Measurements from ENCODE around the gene SCYL1. TPM values are rescaled to one million over a fixed set of nuclear protein-coding genes. Genes with fewer than 3 reads are reported as not detected.

SCYL1 gene
- total RNA-seq, 1 donor from 2014 or later: 74.4 TPM

DNA sequence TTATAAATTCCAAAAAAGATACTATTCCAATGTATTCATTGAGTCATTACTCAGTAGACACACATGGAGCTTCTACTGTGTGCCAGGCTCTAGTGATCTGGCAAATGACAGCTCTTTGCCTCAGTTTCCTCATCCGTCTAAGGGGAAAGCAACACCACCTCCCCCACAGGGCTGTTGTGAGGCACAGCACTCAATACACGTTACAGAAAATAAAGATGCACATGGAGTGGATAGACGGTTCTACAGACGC lies 32.6 kb upstream of the SCYL1 start:
- ATAC-seq (no peak), DNase-seq (no peak)
- peaks cover 97% of the 10 kb centered on the region for H3K4me1 ChIP-seq
- intact Hi-C loops (cut with DNase I): no loop called here
- H3K9me3 ChIP-seq: no peaks in the 10 kb centered on the region
- no peaks in the 10 kb centered on the region for H3K36me3 ChIP-seq
- H3K4me3 ChIP-seq: no peak overlapping the region
- TF ChIP-seq, protein P1, sequence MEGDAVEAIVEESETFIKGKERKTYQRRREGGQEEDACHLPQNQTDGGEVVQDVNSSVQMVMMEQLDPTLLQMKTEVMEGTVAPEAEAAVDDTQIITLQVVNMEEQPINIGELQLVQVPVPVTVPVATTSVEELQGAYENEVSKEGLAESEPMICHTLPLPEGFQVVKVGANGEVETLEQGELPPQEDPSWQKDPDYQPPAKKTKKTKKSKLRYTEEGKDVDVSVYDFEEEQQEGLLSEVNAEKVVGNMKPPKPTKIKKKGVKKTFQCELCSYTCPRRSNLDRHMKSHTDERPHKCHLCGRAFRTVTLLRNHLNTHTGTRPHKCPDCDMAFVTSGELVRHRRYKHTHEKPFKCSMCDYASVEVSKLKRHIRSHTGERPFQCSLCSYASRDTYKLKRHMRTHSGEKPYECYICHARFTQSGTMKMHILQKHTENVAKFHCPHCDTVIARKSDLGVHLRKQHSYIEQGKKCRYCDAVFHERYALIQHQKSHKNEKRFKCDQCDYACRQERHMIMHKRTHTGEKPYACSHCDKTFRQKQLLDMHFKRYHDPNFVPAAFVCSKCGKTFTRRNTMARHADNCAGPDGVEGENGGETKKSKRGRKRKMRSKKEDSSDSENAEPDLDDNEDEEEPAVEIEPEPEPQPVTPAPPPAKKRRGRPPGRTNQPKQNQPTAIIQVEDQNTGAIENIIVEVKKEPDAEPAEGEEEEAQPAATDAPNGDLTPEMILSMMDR (IDR thresholded peaks at IDR 0.05): no peak
- H3K27ac ChIP-seq: peak overlapping the region; percentile 100
- H3K27me3 ChIP-seq: no peaks in the 10 kb centered on the region

DNA sequence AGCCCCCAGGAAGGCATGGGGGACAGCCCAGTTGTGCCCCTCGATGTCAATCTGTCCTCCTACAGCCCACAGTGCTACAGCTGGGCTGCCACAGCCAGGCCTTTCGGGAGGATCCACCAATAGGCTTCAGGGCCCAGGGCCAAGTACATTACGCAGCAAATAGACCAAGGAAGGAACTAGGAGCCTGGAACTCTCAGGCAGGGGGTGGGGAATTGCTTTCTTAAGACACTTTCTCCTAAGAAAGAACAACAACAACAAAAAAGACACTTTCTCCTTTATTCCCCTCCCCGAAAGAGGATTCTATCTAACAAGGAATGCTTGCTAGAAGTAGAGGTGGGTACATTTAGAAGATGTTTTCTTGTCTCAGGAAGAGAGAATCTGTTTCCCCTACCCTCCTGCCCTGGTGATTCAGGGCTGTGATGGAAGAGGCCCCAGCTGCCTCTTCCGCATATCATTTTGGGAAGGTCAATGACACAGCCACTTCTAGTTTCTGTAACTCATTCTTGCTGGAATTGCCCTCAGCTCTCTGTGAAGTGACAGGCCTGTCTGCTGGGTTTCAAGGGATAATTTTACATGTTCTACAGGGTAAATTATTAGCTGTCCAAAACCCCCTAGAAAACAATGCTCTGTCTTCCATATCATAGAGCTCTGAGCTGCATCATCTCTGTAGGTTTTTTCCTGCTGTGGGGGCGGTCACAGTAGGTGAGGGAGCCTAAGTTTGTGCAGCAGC lies 32.1 kb upstream of the SCYL1 start:
- Histone ChIP-seq H3K4me1 (peaks cover 92% of the 10 kb centered on the region), H3K4me3 (peak overlapping the region; percentile 13), H3K27me3 (no peaks in the 10 kb centered on the region), H3K27ac (peak overlapping the region; percentile 100), H3K9me3 (no peaks in the 10 kb centered on the region), H3K36me3 (no peaks in the 10 kb centered on the region)
- peak; percentile 78 for DNase-seq
- peak; percentile 38 for ATAC-seq
- intact Hi-C loops (cut with DNase I): no loop called here
- TF ChIP-seq, protein P1 (IDR thresholded peaks at IDR 0.05): no peak

DNA sequence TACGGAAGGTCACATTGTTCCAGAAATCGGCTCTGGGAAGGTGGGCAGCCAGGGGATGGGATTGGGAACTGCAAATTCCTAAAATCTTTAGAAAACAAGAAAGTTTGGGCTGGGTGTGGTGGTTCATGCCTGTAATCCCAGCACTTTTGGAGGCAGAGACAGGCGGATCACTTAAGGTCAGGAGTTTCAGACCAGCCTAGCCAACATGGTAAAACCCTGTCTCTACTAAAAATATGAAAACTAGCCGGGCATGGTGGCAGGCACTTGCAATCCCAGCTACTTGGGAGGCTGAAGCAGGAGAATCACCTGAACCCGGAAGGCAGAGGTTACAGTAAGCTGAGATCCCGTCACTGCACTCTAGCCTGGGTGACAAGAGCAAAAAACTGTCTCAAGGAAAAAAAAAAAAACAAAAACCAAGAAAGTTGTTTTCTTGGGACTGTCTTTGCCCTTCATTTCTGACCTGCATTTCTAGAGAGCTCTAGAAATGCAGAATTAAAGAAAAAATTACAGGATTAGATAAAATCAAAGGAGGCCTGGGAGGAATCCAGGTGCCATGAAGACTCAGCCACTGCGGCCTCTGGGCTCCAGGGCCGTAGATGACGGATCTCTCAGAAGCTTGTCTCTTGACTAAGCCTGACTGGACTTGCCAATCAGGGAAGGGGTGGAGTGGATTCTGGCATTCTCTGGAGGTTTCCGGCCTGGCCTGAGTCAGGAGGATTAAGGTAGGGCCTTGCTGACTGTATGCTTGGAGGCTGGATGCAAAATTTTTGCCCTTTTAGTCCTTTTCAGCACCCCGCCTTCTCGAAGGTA lies 31.3 kb upstream of the SCYL1 start:
- Histone ChIP-seq H3K36me3 (no peaks in the 10 kb centered on the region), H3K27me3 (no peaks in the 10 kb centered on the region), H3K4me1 (peaks cover 84% of the 10 kb centered on the region), H3K4me3 (peak overlapping the region; percentile 13), H3K9me3 (no peaks in the 10 kb centered on the region), H3K27ac (peak overlapping the region; percentile 100)
- peak; percentile 16 for ATAC-seq
- DNase-seq: peak; percentile 77
- intact Hi-C loops (cut with DNase I): no loop called here
- TF ChIP-seq, protein P1 (IDR thresholded peaks at IDR 0.05): no peak

- peak; percentile 57 for DNase-seq
- peak overlapping the region; percentile 79 for H3K4me3 ChIP-seq
Observed at GRCh38 chr11:65496304-65497140, 28.4 kb upstream of the SCYL1 start.

More at GRCh38 chr11:65496304-65497140, 28.4 kb upstream of the SCYL1 start:
- no peak for ATAC-seq
- intact Hi-C loops (cut with DNase I): no loop called here
- H3K36me3 ChIP-seq: peaks cover 5% of the 10 kb centered on the region
- no peaks in the 10 kb centered on the region for H3K27me3 ChIP-seq
- peaks cover 55% of the 10 kb centered on the region for H3K4me1 ChIP-seq
- H3K27ac ChIP-seq: peak overlapping the region; percentile 100
- TF ChIP-seq, protein P1 (IDR thresholded peaks at IDR 0.05): no peak
- H3K9me3 ChIP-seq: no peaks in the 10 kb centered on the region
